SK-N-SH treated with all-trans-retinoic acid at 6 μM for 48 hours (cell line): ENCODE data around the gene APOL6.
"Not testable (repeated sequence)": the region's sequence is repeated elsewhere in the genome, so short reads cannot be mapped to it uniquely, and the experiment has no call there.

Experiments
- ATAC-seq: fragments of 200-7000 bp; cut with Tn5 transposase; 3 replicates; pipeline ENCODE4 v1.9.1; 2020; ENCODE audit warnings: mild to moderate bottlenecking, moderate library complexity
- ARNTL ChIP-seq: fragments of 450-650 bp; formaldehyde crosslinking; IDR thresholded peaks from 2 replicates; pipeline ENCODE4 v1.5.0; 2020; ENCODE audit warnings: low read depth, mild to moderate bottlenecking, moderate library complexity, borderline replicate concordance
- BACH2 ChIP-seq: fragments of 250-450 bp; sonication (Bioruptor Pico); IDR thresholded peaks from 2 replicates; pipeline ENCODE4 v1.9.0; 2021; ENCODE audit warnings: mild to moderate bottlenecking, borderline replicate concordance
- CSDC2 ChIP-seq: fragments of 250-450 bp; sonication (Bioruptor Pico); IDR thresholded peaks from 2 replicates; pipeline ENCODE4 v1.5.0; 2020; ENCODE audit warnings: mild to moderate bottlenecking, moderate library complexity
- CSRNP3 ChIP-seq: fragments of 250-450 bp; sonication (Bioruptor Pico); IDR thresholded peaks from 2 replicates; pipeline ENCODE4 v1.5.1; 2021; ENCODE audit warnings: mild to moderate bottlenecking, moderate library complexity
- GLIS3 ChIP-seq: fragments of 250-450 bp; sonication (Bioruptor Pico); IDR thresholded peaks from 2 replicates; pipeline ENCODE4 v1.5.0; 2020; ENCODE audit warnings: mild to moderate bottlenecking, moderate library complexity
- OSR1 ChIP-seq: fragments of 250-450 bp; sonication (Bioruptor Pico); IDR thresholded peaks from 2 replicates; pipeline ENCODE4 v1.8.0; 2022; ENCODE audit warnings: moderate library complexity, mild to moderate bottlenecking, inconsistent platforms
- PATZ1 ChIP-seq: fragments of 250-450 bp; sonication (Bioruptor Pico); IDR thresholded peaks from 2 replicates; pipeline ENCODE4 v1.8.0; 2020; ENCODE audit warnings: mild to moderate bottlenecking, moderate library complexity, borderline replicate concordance
- PPARA ChIP-seq: fragments of 250-450 bp; sonication (Bioruptor Pico); IDR thresholded peaks from 2 replicates; pipeline ENCODE4 v1.5.0; 2020; ENCODE audit warnings: mild to moderate bottlenecking, borderline replicate concordance
- RARB ChIP-seq: fragments of 250-450 bp; sonication (Bioruptor Pico); IDR thresholded peaks from 2 replicates; pipeline ENCODE4 v1.8.0; 2021; ENCODE audit warnings: mild to moderate bottlenecking, moderate library complexity
- TCF4 ChIP-seq: fragments of 250-450 bp; sonication (Bioruptor Pico); IDR thresholded peaks from 2 replicates; pipeline ENCODE4 v1.8.0; 2021; ENCODE audit warnings: mild to moderate bottlenecking, moderate library complexity, borderline replicate concordance
- TOX ChIP-seq: fragments of 250-450 bp; sonication (Bioruptor Pico); IDR thresholded peaks from 2 replicates; pipeline ENCODE4 v1.8.0; 2021; ENCODE audit warnings: mild to moderate bottlenecking, moderate library complexity, borderline replicate concordance
- TSHZ2 ChIP-seq: fragments of 250-450 bp; sonication (Bioruptor Pico); IDR thresholded peaks from 2 replicates; pipeline ENCODE4 v1.5.0; 2020; ENCODE audit warnings: mild to moderate bottlenecking, moderate library complexity
- ZC3H10 ChIP-seq: fragments of 250-450 bp; sonication (Bioruptor Pico); IDR thresholded peaks from 2 replicates; pipeline ENCODE4 v1.5.1; 2021; ENCODE audit warnings: mild to moderate bottlenecking, moderate library complexity
- ZFP3 ChIP-seq: fragments of 250-450 bp; sonication (Bioruptor Pico); IDR thresholded peaks from 2 replicates; pipeline ENCODE4 v1.5.0; 2020; ENCODE audit warnings: mild to moderate bottlenecking, moderate library complexity
- ZNF565 ChIP-seq: fragments of 450-650 bp; formaldehyde crosslinking; conservative IDR thresholded peaks from 2 replicates; pipeline ENCODE4 v1.5.0; 2020; ENCODE audit warnings: low read depth, mild to moderate bottlenecking, moderate library complexity
- ZNF70 ChIP-seq: fragments of 450-650 bp; formaldehyde crosslinking; IDR thresholded peaks from 2 replicates; pipeline ENCODE4 v1.5.0; 2020; ENCODE audit warnings: mild to moderate bottlenecking, moderate library complexity

Gene APOL6

GRCh38 chr22:35663371-35663770 lies 15.1 kb downstream of the APOL6 start:
- no peak for ATAC-seq
- TF ChIP-seq ZNF70 (CRISPR knock-in tag) (no peak), ZFP3 (CRISPR knock-in tag) (no peak), ZNF565 (no peak), ARNTL (CRISPR knock-in tag) (no peak)
- TF ChIP-seq, all 23 proteins: peak for 0

GRCh38 chr22:35664955-35665587 lies 16.8 kb downstream of the APOL6 start:
- TF ChIP-seq PPARA (CRISPR knock-in tag): no peak
- TF ChIP-seq CSRNP3 (CRISPR knock-in tag): no peak
- no peak for TF ChIP-seq BACH2 (CRISPR knock-in tag)
- TF ChIP-seq ZFP3 (CRISPR knock-in tag): no peak
- TF ChIP-seq PATZ1 (CRISPR knock-in tag): no peak
- no peak for TF ChIP-seq ZNF70 (CRISPR knock-in tag)
- TF ChIP-seq, all 23 proteins: peak for 0
- no peak for ATAC-seq

GRCh38 chr22:35666699-35667098 lies 18.5 kb downstream of the APOL6 start:
- ATAC-seq: not testable (repeated sequence)

GRCh38 chr22:35674335-35674734 lies 26.1 kb downstream of the APOL6 start:
- no peak for ATAC-seq
- TF ChIP-seq TOX (CRISPR knock-in tag) (no peak), BACH2 (CRISPR knock-in tag) (no peak), PATZ1 (CRISPR knock-in tag) (no peak), TCF4 (no peak), ZFP3 (CRISPR knock-in tag) (no peak), ARNTL (CRISPR knock-in tag) (no peak), GLIS3 (CRISPR knock-in tag) (no peak), CSDC2 (CRISPR knock-in tag) (no peak), OSR1 (CRISPR knock-in tag) (no peak), ZNF565 (no peak), PPARA (CRISPR knock-in tag) (no peak)

- ATAC-seq: not testable (repeated sequence)
Measured at GRCh38 chr22:35676065-35676464, 27.8 kb downstream of the APOL6 start.

- TF ChIP-seq OSR1 (CRISPR knock-in tag): no peak
- no peak for TF ChIP-seq ZC3H10
- TF ChIP-seq RARB (CRISPR knock-in tag): no peak
- no peak for TF ChIP-seq PATZ1 (CRISPR knock-in tag)
- TF ChIP-seq CSRNP3 (CRISPR knock-in tag): no peak
- no peak for TF ChIP-seq TSHZ2 (CRISPR knock-in tag)
- ATAC-seq: no peak
Measured at GRCh38 chr22:35677460-35678187, 29.4 kb downstream of the APOL6 start.
